Hematopoietic multipotent progenitor cell treated with erythropoietin and hydrocortisone succinate and interleukin-3 and kit ligand, for 15 days (in vitro differentiated cells): ENCODE results near the gene MED8.

Experiments used
- DNase-seq: peaks from one replicate; pipeline ENCODE4 v3.0.0-alpha.2; 2015; ENCODE audit warnings: low spot score

The MED8 gene

GRCh38 chr1:43358746-43359693 lies 30.6 kb downstream of the MED8 start, which contains the start of gene CDC20:
CDC20 (plus strand) TSS chr1:43358981; CDS start chr1:43359216, 235 bp downstream.
- DNase-seq = peak; percentile 97

GRCh38 chr1:43358121-43358745 lies 31.4 kb downstream of the MED8 start:
- peak; percentile 46 for DNase-seq

GRCh38 chr1:43357251-43357650 lies 32.3 kb downstream of the MED8 start:
- DNase-seq = no peak

- DNase-seq = no peak
Measured at GRCh38 chr1:43354936-43355335, 34.7 kb downstream of the MED8 start.

- DNase-seq = no peak
Measured at GRCh38 chr1:43354471-43354870, 35.1 kb downstream of the MED8 start.

- DNase-seq = no peak
Measured at GRCh38 chr1:43352881-43353280, 36.7 kb downstream of the MED8 start.

- DNase-seq = no peak
Measured at GRCh38 chr1:43352351-43352705, 37.3 kb downstream of the MED8 start.

GRCh38 chr1:43351421-43352350 lies 37.9 kb downstream of the MED8 start:
- DNase-seq = no peak

- no peak for DNase-seq
Measured at GRCh38 chr1:43350976-43351375, 38.6 kb downstream of the MED8 start.

GRCh38 chr1:43349594-43350306 lies 39.9 kb downstream of the MED8 start:
- no peak for DNase-seq

GRCh38 chr1:43348809-43349593 lies 40.6 kb downstream of the MED8 start:
- DNase-seq = no peak

GRCh38 chr1:43348343-43348808 lies 41.2 kb downstream of the MED8 start:
- DNase-seq = no peak

- DNase-seq = no peak
Measured at GRCh38 chr1:43346636-43347035, 43.0 kb downstream of the MED8 start.

- DNase-seq = peak; percentile 74
Measured at GRCh38 chr1:43345120-43345519, 44.5 kb downstream of the MED8 start.

GRCh38 chr1:43344267-43344850 lies 45.2 kb downstream of the MED8 start:
- DNase-seq = peak; percentile 60

- no peak for DNase-seq
Measured at GRCh38 chr1:43340559-43340958, 49.0 kb downstream of the MED8 start.

GRCh38 chr1:43339584-43340232 lies 49.9 kb downstream of the MED8 start:
- DNase-seq = no peak

- DNase-seq = no peak
Measured at GRCh38 chr1:43338001-43338400, 51.6 kb downstream of the MED8 start.

GRCh38 chr1:43337588-43337987 lies 52.0 kb downstream of the MED8 start, which contains the start of gene MPL:
MPL (plus strand) TSS chr1:43337818; CDS start chr1:43337849, 31 bp downstream.
- no peak for DNase-seq
